ENCODE data around the gene LEF1. TPM values are rescaled to one million over a fixed set of nuclear protein-coding genes. Genes with fewer than 3 reads are reported as not detected.
A peak's percentile ranks its signal among the peaks of the same experiment; 100 is the strongest.
"Not testable (repeated sequence)": the region's sequence is repeated elsewhere in the genome, so short reads cannot be mapped to it uniquely, and the experiment has no call there.

LEF1 gene
- total RNA-seq, 2 experiments from 2014 or later = 281 to 309 TPM

DNA sequence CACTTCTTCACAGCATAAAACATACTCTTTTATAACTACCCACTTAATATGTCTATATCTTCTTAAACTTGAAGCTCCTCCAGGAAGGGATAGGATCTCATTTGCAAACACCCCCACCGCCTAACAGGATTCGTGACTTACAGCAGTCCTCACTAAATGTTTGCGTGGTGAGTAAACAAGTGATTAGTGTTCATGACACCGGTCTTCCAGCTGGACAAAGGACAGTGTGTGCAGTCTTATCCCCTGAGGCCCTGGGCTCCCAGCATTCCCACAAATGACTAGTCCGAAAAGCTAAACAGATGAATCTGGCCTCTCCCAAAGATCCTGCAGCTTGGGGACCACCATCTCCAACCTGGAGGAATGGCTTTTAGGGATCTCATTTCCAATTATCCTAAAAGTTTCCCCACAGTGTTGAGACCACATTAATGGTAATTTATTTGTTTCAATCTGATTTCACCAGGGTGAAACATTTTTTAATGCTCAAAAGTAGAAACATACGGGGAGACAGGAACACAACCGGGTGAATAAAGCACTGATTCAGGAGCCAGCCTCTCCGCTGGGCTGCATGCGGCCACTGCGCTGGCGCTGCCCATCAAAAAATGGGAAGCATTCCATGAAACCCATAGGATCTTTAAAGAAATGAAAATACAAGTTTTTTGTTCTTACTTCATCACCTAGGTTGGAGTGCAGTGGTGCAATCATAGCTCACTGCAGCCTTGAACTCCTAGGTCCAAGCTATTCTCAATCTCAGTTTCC lies 109.9 kb downstream of the LEF1 start:
- no peaks in the 10 kb centered on the region for H3K9me3 Mint-ChIP-seq
- H3K36me3 Mint-ChIP-seq = peaks cover 39% of the 10 kb centered on the region
- ATAC-seq (ENCODE audit: low read depth) (no peak), DNase-seq (no peak)
- POLR2A ChIA-PET = interaction anchor here (1.0 to 1.2 kb wide), 3 partner anchors 8 to 23 kb away, joined by 4 to 7 read pairs (median 5); no protein-coding TSS in a partner anchor
- no peaks in the 10 kb centered on the region for H3K27me3 Mint-ChIP-seq
- H3K27ac Mint-ChIP-seq = no peak overlapping the region
- H3K4me3 Mint-ChIP-seq = no peak overlapping the region
- H3K4me1 Mint-ChIP-seq = peaks cover 35% of the 10 kb centered on the region

DNA sequence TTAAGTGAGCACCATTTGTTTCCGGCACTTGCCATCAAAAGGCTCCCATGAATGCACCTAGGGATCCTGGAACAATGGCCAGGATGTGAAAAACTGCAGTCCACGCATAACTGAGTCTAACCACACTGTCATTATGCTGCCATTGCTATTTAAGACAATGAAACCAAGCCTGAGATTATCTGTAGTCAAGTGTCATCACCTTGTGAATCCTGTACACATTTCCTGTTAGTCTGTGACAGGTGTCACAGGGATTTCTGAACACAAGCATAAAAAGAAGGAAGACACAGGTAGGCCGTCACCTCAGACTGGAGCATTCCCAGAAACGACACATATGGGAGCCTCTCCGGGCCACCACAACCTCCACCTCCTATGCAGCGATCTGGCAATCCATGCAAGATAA lies 112.3 kb downstream of the LEF1 start:
- Mint-ChIP-seq H3K36me3 (peaks cover 44% of the 10 kb centered on the region), H3K27me3 (no peaks in the 10 kb centered on the region), H3K9me3 (no peaks in the 10 kb centered on the region), H3K4me1 (peaks cover 50% of the 10 kb centered on the region), H3K4me3 (no peak overlapping the region), H3K27ac (no peak overlapping the region)
- no peak for ATAC-seq (ENCODE audit: low read depth)
- POLR2A ChIA-PET = interaction anchor here (0.9 kb wide), 1 partner anchor 27 kb away, joined by 3 read pairs; no protein-coding TSS in a partner anchor
- no peak for DNase-seq

DNA sequence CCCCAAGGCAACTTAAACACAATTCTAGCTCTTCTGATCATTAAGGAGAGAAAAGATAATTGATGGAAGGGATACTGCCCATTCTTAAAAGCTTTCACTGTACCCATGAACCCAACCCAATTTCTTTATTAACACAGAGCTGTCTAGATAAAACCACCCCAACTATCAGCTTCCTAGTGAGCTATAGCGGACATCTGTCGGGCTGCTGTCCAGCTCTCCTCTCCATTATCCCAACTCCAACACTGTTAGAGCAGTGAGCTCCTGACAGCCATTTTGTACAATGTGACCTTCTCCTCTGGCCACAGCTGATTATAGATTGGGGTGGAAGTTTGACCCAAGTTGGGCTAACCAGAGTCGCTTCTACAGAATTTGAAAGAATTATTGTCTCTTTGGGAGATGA lies 112.9 kb downstream of the LEF1 start:
- no peak for ATAC-seq (ENCODE audit: low read depth)
- no peaks in the 10 kb centered on the region for H3K27me3 Mint-ChIP-seq
- no peak for DNase-seq
- no peak overlapping the region for H3K27ac Mint-ChIP-seq
- POLR2A ChIA-PET = interaction anchor here (0.9 to 1.3 kb wide), 2 partner anchors 26 to 106 kb away, joined by 3 read pairs; no protein-coding TSS in a partner anchor
- peaks cover 54% of the 10 kb centered on the region for H3K4me1 Mint-ChIP-seq
- no peak overlapping the region for H3K4me3 Mint-ChIP-seq
- H3K9me3 Mint-ChIP-seq = no peaks in the 10 kb centered on the region
- peaks cover 41% of the 10 kb centered on the region for H3K36me3 Mint-ChIP-seq

DNA sequence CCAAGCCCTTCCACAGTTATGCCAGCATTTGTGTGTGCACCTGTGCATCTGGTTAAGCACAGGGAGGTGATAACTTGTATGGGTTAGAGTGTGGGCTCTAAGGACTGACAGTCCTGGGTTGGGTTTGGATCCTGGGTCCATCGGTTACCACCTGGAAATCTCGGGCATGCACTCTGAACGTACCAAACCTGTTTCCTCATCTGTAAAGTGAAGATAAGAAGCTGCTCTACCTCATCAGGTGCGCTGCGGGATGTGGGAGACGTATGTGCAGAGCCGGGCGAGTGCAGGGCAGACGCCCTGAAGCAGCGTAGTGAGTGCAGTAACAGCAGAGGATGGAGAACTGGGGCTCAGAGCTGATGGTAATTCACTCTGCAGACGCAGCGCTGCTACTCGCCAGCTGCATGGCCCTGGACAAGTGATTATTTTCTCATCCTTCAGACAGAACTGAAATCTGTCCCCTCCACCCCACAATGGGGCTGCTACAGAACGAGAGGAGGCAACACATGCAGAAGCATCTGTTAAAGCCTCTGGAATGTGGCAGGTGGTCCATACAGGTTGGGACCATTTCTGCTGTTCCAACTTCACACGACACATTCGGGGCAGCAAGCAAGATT lies 114.6 kb downstream of the LEF1 start:
- H3K36me3 Mint-ChIP-seq = peaks cover 39% of the 10 kb centered on the region
- H3K9me3 Mint-ChIP-seq = no peaks in the 10 kb centered on the region
- DNase-seq (no peak), ATAC-seq (ENCODE audit: low read depth) (no peak)
- H3K27ac Mint-ChIP-seq = peak overlapping the region; percentile 60
- H3K27me3 Mint-ChIP-seq = no peaks in the 10 kb centered on the region
- no peak overlapping the region for H3K4me3 Mint-ChIP-seq
- H3K4me1 Mint-ChIP-seq = peaks cover 65% of the 10 kb centered on the region
- POLR2A ChIA-PET = interaction anchor here (1.0 kb wide), 1 partner anchor 103 kb away, joined by 3 read pairs; no protein-coding TSS in a partner anchor

DNA sequence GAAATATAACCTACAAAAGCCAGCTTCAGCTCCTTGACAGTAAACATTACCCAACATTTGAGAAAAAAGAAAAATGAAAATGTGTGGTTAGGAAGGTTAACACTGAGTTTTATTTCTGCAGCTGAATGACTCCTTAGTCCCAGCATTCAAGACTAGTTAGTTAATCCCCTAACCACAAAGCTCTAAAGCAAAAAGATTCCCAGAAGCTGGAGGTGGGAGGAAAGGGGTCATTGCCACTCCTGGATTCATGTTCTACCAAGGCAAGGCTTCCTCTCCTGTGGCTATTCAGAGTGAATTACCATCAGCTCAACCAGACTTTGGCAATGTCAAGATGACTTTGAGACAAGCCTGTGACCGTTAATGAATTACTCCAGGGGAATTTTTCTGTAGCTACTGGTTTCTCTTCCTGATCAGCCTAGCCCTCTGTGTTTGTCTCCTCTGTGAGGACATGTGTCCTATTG lies 115.5 kb downstream of the LEF1 start:
- ATAC-seq (ENCODE audit: low read depth) (no peak), DNase-seq (no peak)
- POLR2A ChIA-PET = no interaction called here
- Mint-ChIP-seq H3K9me3 (no peaks in the 10 kb centered on the region), H3K4me3 (no peak overlapping the region), H3K36me3 (peaks cover 44% of the 10 kb centered on the region), H3K4me1 (peaks cover 70% of the 10 kb centered on the region), H3K27me3 (no peaks in the 10 kb centered on the region), H3K27ac (peak overlapping the region; percentile 69)

DNA sequence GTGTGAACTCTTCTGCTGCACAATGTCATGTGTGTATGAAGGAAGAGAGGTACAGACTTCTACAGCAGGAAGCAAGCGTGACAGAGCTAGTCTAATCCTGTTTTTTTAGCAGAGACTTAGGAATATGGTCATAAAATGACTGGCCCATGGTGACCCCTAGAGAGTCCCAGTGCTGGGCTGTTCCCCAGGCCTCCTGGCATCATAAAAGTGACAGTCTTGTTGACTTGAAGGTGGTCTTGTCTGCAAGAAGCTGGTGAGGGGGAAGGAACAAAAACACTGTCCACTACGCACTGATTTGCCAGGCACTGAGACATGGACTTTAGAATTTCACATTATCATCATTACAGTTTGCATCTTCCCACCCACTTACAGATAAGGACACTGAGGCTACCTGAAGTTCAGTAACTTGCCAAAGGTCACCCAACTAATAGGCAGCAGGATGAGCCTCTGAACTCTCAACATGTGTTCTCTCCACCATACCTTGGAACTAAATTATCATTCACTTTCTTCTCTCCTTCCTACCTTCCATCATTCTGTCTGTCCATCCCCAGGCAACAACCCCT lies 116.1 kb downstream of the LEF1 start:
- H3K4me1 Mint-ChIP-seq = peaks cover 70% of the 10 kb centered on the region
- no peaks in the 10 kb centered on the region for H3K27me3 Mint-ChIP-seq
- ATAC-seq (ENCODE audit: low read depth) = no peak
- H3K27ac Mint-ChIP-seq = peak overlapping the region; percentile 69
- no peak overlapping the region for H3K4me3 Mint-ChIP-seq
- DNase-seq = no peak
- H3K9me3 Mint-ChIP-seq = no peaks in the 10 kb centered on the region
- POLR2A ChIA-PET = interaction anchor here (0.6 to 1.3 kb wide), 2 partner anchors 17 to 34 kb away, joined by 3 to 4 read pairs; no protein-coding TSS in a partner anchor
- H3K36me3 Mint-ChIP-seq = peaks cover 47% of the 10 kb centered on the region

DNA sequence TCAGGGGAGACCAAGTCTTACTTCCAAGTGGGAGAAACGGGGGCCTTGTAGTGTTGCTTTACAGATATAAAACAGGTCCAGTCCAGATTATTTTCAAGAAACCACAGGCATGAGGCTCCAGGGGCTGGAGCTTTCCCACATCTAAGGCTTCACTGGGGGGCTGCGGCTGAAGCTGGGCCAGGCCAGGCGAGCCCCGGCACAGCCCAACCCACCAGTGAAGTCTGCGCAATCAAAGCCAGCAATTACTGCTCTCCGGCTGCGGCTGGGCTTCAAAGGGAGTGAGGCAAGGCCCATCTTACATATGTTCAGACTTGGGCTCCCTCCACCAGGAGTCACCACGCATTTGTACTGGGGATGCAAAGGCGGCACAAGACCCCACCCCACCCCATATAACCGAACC lies 117.4 kb downstream of the LEF1 start:
- Mint-ChIP-seq H3K36me3 (peaks cover 50% of the 10 kb centered on the region), H3K27ac (peak overlapping the region; percentile 93), H3K4me1 (peaks cover 69% of the 10 kb centered on the region), H3K27me3 (no peaks in the 10 kb centered on the region), H3K9me3 (no peaks in the 10 kb centered on the region), H3K4me3 (peak overlapping the region; percentile 89)
- peak; percentile 54 for DNase-seq
- no peak for ATAC-seq (ENCODE audit: low read depth)
- POLR2A ChIA-PET = interaction anchor here (1.3 to 1.9 kb wide), 2 partner anchors 8 to 16 kb away, joined by 4 to 7 read pairs; no protein-coding TSS in a partner anchor

DNA sequence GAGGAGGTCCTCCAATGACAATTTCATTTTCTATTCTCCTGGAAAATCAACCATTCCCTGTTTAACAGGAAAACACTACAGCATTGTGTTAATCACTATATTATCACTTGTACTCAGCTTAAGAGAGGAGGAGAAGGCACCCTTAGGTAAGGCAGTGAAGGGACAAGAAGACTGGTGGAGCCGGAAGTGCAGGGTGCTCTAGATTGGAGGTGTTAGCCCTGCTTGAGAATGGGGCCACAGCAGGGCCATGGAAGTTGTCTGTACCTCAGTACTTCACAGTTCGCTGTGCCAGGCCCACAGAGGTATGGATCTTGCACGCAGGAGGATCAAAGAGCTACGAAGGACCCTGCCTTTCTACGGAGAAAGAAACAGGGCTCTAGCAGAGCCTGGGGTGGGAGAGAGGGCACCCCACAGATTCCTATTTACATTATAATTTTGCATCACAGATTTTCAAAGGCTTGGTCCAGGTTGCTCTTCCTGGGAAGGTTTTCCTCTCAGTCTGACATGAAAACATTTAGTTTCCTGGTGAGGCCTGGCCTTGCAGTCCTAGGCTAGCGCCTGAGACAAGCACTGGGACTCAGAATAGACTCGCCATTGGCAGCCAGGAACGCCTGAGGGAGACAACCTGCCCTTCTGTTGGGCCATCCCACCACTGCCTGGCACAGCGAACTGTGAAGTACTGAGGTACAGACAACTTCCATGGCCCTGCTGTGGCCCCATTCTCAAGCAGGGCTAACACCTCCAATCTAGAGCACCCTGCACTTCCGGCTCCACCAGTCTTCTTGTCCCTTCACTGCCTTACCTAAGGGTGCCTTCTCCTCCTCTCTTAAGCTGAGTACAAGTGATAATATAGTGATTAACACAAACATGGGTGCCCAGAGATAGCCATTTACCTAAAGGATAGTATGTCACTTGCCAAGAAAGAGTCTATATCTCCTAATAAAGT lies 118.3 kb downstream of the LEF1 start:
- Mint-ChIP-seq H3K4me3 (peak overlapping the region; percentile 89), H3K27ac (peak overlapping the region; percentile 93), H3K36me3 (peaks cover 55% of the 10 kb centered on the region), H3K4me1 (peaks cover 70% of the 10 kb centered on the region)
- not testable (repeated sequence) for H3K9me3 Mint-ChIP-seq, DNase-seq, H3K27me3 Mint-ChIP-seq
- peak; percentile 61 for ATAC-seq (ENCODE audit: low read depth)
- POLR2A ChIA-PET = interaction anchor here (0.6 to 1.9 kb wide), 4 partner anchors 9 to 104 kb away, joined by 3 to 7 read pairs (median 3); no protein-coding TSS in a partner anchor

DNA sequence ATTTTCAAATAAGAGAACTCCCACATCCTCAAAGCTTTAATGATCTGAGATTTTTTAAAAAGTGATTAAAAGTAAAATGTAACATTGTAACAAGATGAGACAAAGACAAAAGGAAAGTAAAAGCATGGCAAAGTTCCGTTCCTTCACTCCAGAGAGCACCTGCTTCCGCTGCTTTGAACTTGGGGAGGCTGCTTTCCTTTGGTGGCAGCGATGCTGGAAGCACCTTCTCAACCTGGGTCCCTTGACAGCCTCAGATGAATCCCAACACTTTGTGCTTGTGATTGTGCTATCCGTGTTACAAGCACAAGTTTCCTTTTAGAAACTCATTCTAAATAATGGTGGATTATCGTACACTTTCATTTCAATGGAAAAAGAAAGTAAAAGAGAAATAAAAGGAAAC lies 119.3 kb downstream of the LEF1 start:
- ATAC-seq (ENCODE audit: low read depth) (peak; percentile 44), DNase-seq (no peak)
- Mint-ChIP-seq H3K4me3 (peak overlapping the region; percentile 89), H3K9me3 (no peaks in the 10 kb centered on the region), H3K4me1 (peaks cover 74% of the 10 kb centered on the region), H3K27ac (peak overlapping the region; percentile 93), H3K36me3 (peaks cover 52% of the 10 kb centered on the region), H3K27me3 (no peaks in the 10 kb centered on the region)
- POLR2A ChIA-PET = interaction anchor here (0.9 kb wide), 1 partner anchor 20 kb away, joined by 3 read pairs; no protein-coding TSS in a partner anchor

DNA sequence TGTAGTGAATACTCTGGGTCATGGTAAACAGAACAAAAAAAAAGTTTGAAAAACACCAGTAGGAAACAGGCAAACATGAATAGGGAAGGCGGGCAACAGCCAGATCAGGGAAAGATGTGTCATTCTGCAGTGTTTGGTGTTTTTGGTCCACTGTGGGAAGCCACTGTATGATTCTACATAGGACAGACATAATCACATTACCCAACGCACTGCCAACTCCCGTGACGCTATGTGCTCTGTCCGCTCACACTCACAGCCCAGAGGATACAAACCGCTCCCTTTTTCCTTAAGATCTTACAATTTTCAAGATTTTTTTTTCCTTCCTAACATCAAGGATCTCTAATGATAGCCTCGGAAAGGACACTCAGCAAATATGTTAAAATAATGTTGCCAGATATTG lies 119.7 kb downstream of the LEF1 start:
- Mint-ChIP-seq H3K9me3 (no peaks in the 10 kb centered on the region), H3K27ac (peak overlapping the region; percentile 93), H3K4me1 (peaks cover 74% of the 10 kb centered on the region), H3K4me3 (peak overlapping the region; percentile 89), H3K36me3 (peaks cover 48% of the 10 kb centered on the region), H3K27me3 (no peaks in the 10 kb centered on the region)
- POLR2A ChIA-PET = no interaction called here
- DNase-seq = no peak
- ATAC-seq (ENCODE audit: low read depth) = no peak

DNA sequence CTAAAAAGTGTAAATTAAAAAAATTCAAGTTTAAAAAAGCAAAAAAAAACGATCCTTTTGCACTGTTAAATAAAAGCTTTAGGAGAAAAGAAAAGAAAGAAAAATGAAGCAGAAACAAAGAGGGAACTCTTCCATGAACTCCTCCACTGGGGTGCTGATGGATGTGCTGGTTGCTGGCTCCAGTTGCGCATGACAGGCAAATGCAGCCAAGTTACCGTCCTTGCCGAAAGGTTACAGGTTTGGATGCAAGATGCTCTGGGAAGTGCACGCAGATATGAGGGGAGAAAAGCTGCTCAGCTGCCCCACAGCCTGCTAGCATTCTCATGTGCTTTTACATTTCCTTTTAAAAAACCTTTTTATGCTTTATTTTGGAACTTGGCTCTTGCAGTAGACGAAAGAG lies 120.6 kb downstream of the LEF1 start:
- no peaks in the 10 kb centered on the region for H3K27me3 Mint-ChIP-seq
- no peak overlapping the region for H3K27ac Mint-ChIP-seq
- POLR2A ChIA-PET = no interaction called here
- H3K9me3 Mint-ChIP-seq = no peaks in the 10 kb centered on the region
- peaks cover 74% of the 10 kb centered on the region for H3K4me1 Mint-ChIP-seq
- H3K4me3 Mint-ChIP-seq = no peak overlapping the region
- DNase-seq (no peak), ATAC-seq (ENCODE audit: low read depth) (no peak)
- peaks cover 42% of the 10 kb centered on the region for H3K36me3 Mint-ChIP-seq

DNA sequence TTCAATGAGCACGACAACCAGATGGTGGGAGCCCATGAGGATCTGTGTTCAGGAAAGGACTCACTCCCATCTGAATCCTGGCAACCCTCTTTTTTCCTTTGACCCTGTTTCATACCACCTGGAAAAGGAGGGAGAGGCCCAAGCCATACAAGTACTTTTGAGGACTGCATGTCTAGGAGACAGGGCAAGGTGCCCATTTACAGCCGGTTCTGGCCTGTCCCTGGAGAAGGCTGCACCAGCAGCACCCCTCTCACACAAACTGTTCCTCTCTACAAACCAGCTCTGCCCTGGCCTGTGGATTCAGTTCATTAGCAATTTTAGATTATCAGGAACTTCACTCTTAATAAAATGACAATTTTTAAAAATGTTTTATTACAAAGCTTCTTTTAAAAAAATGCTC lies 121.5 kb downstream of the LEF1 start:
- Mint-ChIP-seq H3K4me3 (no peak overlapping the region), H3K36me3 (peaks cover 35% of the 10 kb centered on the region), H3K27me3 (no peaks in the 10 kb centered on the region), H3K4me1 (peaks cover 66% of the 10 kb centered on the region), H3K9me3 (no peaks in the 10 kb centered on the region), H3K27ac (no peak overlapping the region)
- DNase-seq (no peak), ATAC-seq (ENCODE audit: low read depth) (no peak)
- POLR2A ChIA-PET = interaction anchor here (0.9 kb wide), 2 partner anchors 27 to 33 kb away, joined by 3 to 5 read pairs; no protein-coding TSS in a partner anchor
